SK-N-SH (cell line): ENCODE data around the gene PEPD.

ENCODE experiments used
- MXI1 ChIP-seq: IDR thresholded peaks from 2 replicates; pipeline ENCODE4 v1.6.1; 2012; ENCODE audit warnings: mild to moderate bottlenecking, low read depth, low read length, improper control_type of control experiment
- POLR2AphosphoS5 ChIP-seq: IDR thresholded peaks from 2 replicates; pipeline ENCODE4 v1.6.1; 2012; ENCODE audit warnings: low read depth, low read length
- TF ChIP-seq, protein P1 (sequence below): fragments of 200-600 bp; sonication (generic); IDR thresholded peaks from 2 replicates; pipeline ENCODE4 v1.6.1; 2017; ENCODE audit warnings: antibody characterized with exemption, mild to moderate bottlenecking, moderate library complexity

DNA sequence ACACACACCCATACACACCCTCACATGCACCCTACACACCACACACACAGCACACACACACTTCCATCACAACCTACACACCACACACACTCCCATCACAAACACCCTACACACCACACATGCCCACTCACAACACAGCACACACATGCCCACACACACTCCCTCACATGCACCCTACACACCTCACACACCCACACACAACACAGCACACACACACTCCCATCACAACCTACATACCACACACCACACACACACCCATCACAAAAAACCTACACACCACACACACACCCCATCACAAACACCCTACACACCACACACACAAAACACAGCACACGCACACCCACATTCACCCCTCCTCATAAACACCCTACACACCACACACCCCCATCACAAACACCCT, 15.1 kb downstream of the PEPD start:
- TF ChIP-seq, protein P1, sequence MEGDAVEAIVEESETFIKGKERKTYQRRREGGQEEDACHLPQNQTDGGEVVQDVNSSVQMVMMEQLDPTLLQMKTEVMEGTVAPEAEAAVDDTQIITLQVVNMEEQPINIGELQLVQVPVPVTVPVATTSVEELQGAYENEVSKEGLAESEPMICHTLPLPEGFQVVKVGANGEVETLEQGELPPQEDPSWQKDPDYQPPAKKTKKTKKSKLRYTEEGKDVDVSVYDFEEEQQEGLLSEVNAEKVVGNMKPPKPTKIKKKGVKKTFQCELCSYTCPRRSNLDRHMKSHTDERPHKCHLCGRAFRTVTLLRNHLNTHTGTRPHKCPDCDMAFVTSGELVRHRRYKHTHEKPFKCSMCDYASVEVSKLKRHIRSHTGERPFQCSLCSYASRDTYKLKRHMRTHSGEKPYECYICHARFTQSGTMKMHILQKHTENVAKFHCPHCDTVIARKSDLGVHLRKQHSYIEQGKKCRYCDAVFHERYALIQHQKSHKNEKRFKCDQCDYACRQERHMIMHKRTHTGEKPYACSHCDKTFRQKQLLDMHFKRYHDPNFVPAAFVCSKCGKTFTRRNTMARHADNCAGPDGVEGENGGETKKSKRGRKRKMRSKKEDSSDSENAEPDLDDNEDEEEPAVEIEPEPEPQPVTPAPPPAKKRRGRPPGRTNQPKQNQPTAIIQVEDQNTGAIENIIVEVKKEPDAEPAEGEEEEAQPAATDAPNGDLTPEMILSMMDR, result no peak
- no peak for TF ChIP-seq MXI1
- no peak for TF ChIP-seq POLR2AphosphoS5
